Suppressor macrophage treated with lipopolysaccharide for 1 hour (primary cell): Measurements from ENCODE around the gene PROS1.
"Not testable (repeated sequence)": the region's sequence is repeated elsewhere in the genome, so short reads cannot be mapped to it uniquely, and the experiment has no call there.

Experiments used
- DNase-seq, 3 donors: peaks; one replicate each; pipeline ENCODE4 v3.0.0-alpha.2; 2020 to 2022

PROS1 gene

DNA sequence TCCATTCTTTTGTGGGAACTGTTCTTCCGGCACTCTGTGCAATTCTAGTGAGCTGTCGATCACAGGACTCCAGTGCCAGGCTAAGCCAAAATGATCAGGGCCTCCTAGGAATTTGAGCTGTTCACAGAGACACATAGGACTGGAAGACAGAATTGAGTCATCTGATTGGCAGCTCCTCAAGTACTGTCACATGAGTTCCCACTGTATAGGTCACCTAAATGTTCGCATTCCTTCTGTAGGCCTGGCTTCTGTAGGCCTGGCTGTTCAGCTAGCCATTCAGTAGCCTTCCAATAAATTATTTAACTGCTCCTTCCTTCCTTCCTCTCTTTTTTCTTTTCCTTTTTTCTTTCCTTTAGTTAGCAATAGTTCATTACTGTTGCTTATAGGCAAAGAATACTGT, 4.3 kb downstream of the PROS1 start:
- DNase-seq = no peak

DNA sequence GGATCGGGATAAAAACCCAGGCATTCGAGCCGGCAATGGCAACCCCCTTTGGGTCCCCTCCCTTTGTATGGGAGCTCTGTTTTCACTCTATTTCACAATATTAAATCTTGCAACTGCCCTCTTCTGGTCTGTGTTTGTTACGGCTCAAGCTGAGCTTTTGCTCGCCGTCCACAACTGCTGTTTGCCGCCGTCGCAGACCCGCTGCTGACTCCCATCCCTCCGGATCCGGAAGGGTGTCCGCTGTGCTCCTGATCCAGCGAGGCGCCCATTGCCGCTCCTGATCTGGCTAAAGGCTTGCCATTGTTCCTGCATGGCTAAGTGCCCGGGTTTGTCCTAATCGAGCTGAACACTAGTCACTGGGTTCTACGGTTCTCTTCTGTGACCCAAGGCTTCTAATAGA, 8.6 kb downstream of the PROS1 start:
- not testable (repeated sequence) for DNase-seq

DNA sequence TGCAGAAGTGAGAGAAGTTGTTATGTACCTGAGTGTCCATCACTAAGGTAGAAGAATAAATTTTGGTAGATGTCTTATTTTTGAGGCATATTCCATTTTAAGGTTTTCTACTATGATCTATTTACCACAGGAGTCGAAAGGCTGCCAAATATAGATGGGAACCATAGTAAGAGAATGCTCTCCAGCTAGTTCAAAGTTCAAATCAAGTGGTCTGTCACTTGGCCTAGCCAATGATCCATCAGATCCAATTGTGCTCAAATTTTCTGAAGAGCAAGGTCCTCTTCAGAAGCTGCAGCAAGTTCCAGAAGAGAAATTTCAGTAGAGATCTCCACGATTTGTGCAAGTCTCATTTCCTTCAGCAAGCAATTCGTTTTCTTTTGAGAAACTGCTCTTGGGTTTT, 10.9 kb downstream of the PROS1 start:
- DNase-seq = no peak

DNA sequence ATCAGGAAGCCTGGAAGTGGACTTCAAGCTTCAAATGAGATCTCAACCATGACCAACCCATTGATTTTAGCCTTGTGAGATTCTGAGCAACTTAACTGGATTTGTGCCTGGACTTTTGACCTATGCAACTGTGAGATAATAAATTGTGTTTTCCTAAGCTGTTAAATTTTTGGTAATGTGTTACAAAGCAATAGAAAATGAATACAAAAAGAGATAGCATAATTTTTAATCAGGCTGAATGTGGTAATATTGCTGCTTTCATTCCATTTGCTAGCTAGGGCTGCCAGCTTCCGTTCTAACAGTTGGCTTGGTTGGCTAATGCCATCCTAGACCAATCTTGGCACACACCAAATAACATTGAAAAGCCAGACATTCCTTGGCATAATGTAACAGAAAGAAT, 12.2 kb downstream of the PROS1 start:
- no peak for DNase-seq

DNA sequence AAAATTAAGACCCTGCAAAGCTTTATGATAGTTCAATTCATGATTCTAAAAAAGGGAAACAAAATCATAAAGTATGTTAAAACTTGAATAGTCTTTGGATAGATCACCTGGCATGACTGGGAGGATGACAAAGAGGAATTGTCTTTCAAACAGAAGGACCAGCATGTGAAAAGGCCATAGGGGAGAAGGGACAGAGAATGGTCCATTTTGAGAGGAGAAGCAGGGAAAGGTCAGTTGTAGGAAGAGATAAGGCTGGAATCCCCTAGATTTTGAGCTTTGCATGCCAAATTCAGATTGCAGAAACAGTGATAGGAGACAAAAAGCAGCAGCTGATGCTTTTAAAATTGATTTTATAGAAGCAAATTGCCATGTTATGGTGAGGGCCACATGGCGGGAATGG, 12.7 kb downstream of the PROS1 start:
- no peak for DNase-seq

DNA sequence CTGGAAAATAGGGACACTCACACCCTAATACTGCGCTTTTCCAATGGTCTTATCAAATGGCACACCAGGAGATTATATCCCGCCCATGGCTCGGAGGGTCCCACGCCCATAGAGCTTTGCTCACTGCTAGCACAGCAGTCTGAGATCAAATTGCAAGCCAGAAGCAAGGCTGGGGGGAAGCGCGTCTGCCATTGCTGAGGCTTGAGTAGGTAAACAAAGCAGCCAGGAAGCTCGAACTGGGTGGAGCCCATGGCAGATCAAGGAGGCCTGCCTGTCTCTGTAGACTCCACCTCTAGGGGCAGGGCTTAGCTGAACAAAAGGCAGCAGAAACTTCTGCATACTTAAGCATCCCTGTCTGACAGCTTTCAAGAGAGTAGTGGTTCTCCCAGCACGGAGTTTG, 23.7 kb downstream of the PROS1 start:
- not testable (repeated sequence) for DNase-seq

DNA sequence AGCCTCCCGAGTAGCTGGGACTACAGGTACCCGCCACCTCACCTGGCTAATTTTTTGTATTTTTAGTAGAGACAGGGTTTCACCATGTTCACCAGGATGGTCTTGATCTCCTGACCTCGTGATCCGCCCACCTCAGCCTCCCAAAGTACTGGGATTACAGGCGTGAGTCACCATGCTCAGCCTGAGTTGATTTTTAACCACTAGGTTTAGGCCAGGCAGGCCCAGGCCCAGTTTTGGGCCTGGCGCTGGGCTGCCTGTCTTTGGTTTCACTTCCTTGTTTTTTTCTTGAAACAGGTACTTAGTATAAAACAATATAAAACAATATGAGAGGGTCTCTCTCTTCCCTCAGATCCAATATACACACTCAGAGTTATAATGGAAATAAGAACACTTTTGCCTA, 36.2 kb downstream of the PROS1 start:
- DNase-seq = not testable (repeated sequence)

DNA sequence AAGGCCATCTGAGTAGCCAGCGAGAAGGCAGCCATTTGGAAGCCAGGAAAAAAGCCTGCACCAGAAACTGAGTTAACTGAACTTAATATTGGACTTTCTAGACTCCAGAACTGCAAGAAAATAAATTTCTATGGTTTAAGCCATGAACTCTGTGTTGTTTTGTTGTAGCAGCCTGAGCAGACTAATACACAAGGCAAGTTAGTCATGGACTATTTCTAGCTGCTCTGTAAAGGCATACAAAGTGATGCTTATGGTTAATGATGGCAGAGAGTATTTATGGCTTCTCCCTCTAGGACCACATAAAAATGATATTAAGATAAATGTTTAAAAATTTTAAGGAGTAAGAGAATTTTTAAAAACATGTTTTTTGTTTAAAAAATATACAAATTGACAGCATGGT, 37.1 kb downstream of the PROS1 start:
- DNase-seq = no peak

DNA sequence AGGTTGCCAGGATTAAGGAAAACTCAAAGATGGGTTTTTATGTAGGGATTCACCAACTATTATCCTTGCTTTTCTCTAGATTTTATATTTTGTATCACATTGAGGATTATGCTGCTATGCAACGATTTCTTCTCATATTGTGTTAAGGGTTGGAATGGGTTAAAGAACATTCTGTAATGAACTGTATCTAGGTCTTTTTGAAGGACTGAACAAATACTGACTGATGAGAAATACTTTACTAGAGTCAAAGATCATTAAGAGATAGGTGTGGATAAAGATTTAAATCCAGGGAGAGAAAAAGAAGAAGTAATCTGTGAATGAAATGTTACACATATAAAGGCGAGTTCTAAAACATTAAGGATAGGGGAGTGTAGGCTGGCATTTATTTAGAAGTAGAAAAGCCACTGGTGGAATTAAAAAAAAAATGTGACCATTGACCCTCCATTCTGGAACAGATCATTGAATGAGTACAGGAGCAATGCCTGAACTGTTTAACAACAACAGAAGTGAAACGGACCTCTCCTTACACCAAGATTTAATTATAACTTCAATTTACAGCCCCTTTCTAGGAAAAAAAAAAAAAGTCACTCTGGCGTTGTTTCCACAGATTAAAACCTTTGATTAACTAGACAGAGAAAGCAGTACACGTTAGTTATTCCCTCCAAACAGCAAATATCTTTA, 39.2 kb downstream of the PROS1 start:
- no peak for DNase-seq

DNA sequence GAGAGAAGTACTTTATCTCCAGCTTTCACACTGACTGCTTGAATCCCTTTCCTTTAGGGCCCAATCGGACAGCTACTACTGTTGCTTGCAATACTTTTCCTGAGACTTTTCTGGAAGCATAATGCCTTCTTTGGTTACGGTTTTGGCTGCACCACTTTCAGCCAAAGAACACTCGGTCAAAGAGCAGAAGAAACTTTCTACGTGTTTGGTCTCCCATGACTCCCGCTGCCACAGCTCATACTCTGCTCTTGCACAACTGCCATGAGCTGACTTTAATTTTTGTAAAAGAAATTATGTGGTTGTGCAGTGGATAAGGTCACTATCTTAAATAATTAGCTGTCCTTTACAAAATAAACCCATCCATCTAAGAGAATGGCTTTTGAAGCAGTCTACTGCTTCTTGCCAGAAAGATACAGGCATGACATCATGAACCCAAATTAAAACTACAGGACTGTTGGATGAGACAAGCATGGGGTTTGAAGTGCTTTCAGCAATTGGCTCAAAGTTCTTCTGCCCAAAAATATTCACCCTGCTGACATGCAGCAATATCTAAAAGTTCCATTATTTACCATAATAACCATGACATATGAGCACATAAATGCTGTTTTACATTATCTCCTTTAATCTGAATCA, 42.0 kb downstream of the PROS1 start:
- no peak for DNase-seq

DNA sequence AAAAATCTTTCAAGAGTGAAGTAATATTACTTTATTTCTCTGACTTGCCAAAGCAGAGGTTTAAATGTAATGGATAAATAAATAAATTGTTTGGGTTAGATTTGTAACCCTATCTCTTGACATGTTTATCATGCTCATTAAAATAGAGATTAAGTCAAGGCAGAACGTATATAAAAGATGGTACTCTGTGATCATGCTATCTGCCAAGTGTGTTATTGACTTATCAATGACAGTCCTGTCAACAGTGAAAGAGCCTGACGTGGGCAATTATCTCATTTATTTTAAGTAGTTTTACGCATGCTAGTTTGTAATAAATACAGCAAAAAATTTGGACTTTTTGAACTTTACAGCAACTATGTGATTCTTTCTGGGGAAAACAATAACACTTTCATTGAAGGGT, 43.7 kb downstream of the PROS1 start:
- no peak for DNase-seq

DNA sequence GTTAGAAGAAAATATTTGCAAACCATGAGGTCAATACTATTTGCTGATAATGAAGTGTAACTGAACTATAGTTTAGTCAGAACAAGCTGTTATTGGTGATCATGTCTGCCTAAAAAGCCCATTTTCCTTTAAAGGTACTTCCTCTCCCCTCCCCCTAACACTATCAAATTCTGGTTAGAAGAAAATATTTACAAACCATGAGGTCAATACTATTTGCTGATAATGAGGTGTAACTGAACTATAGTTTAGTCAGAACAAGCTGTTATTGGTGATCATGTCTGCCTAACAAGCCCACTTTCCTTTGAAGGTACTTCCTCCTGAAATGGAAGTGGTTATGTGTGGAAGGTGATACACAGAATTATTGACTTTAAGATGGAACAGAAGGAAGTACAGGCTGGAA, 46.9 kb downstream of the PROS1 start:
- no peak for DNase-seq

DNA sequence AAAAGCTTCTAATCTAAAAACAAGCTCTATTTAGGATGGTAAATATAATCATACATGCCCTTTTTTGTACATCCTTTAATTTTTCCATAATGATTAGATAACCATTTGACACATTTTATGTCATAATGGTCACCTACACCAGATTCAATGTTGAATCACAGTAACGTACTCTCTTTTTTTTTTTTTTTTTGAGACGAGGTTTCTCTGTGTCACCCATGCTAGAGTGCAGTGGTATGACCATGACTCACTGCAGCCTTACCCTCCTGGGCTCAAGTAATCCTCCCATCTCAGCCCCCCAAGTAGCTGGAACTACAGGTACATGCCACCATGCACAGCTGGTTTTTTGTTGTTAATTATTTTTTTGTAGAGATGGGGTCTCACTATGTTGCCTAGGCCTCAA, 49.2 kb downstream of the PROS1 start:
- DNase-seq = no peak

DNA sequence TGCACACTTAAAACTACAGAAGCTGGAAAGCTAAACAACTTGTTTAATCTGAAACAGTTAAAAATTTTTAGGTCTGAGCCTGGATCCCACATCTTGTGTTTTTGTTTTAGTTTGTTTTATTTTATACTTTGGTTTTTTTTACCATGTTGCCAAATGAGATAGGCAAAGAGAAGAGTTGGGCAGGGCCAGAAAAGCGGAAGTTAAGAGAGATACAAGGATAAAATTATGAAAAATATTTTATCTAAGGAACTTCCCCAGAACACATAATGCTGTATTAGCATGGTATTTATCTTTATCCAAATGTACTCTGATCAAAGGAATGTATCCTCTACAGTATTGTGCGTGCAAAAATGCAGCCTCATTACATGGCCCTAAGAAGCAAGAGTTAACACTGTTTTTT, 50.7 kb downstream of the PROS1 start:
- no peak for DNase-seq

DNA sequence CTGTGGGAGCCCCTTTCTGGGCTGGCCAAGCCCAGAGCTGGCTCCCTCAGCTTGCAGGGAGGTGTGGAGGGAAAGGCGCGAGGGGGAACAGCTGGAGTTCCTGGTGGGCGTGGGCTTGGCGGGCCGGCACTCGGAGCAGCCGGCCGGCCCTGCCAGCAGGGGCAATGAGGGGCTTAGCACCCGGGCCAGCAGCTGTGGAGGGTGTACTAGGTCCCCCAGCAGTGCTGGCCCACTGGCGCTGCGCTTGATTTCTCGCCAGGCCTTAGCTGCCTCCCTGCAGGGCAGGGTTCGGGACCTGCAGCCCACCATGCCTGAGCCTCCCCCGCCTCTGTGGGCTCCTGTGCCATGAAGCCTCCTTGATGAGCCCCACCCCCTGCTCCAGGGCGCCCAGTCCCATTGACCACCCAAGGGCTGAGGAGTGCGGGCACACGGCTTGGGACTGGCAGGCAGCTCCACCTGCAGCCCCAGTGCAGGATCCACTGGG, 56.1 kb downstream of the PROS1 start:
- not testable (repeated sequence) for DNase-seq

DNA sequence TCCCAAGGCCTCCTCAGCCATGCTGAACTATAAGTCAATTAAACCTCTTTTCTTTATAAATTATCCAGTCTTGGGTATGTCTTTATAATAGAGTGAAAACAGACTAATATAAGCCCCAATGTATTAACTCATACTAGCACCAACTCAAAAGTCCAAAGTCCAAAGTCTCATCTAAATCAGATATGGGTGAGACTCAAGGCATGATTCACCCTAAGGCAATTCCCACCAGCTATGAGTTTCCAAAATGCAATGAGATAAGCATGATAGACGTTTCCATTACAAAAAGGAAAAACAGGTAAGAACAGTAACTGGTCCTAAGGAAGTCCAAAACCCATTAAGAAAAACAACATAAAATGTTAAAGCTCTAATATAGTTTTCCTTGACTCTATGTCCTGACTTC, 60.1 kb downstream of the PROS1 start:
- not testable (repeated sequence) for DNase-seq

DNA sequence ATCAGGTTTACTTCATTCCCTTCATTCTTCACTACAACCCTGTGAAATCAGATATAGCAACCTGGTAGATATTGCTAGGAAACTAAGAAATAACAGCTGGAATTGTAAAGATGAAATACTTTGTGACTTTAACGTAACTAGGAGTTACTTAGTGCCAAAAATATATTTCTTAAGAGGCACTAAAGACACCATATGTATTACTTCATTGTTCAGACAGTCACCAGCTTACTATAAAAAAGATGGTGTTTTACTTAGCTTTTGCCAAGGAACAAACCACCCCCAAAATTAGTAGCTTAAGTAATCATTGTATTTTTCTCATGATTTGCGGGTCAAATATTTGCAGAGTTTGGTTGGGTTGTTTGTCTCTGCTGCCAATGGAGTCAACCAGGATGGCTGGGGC, 62.5 kb downstream of the PROS1 start:
- no peak for DNase-seq

DNA sequence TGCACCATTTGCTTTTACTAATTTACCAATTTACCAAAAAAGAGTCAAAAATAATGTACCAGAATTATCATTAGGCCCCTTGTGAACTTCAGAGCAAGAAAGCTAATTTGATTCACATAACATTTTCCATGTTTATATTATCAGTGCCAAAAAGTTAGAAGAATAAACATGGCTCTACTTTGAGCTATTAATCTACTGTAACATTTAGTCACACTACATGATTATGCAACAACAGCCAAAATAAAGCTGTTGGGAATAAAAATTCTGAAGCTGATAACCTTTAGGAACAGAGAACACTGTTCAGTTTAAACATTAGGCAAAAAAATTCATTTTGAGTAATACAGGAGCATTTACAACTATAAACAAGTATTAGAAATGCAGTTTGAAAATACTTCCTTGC, 63.6 kb downstream of the PROS1 start:
- DNase-seq = no peak

DNA sequence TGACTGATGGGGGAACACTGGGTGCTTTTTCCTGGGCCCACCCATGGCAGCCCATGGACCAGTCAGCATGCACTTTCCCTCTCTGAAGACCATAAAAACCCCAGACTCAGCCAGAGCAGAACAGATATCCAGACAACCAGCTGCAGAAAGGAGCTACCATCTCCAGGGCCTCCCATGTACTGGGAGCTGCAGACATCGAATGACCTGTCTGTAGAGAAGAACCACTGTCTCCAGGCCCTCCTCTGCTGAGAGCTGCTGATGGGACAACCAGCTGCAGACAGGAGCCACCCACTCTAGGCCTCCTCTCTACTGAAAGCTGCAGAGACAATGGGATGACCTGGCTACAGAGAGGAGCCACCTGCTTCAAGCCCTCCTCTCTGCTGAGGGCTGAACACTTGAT, 66.6 kb downstream of the PROS1 start:
- DNase-seq = no peak

DNA sequence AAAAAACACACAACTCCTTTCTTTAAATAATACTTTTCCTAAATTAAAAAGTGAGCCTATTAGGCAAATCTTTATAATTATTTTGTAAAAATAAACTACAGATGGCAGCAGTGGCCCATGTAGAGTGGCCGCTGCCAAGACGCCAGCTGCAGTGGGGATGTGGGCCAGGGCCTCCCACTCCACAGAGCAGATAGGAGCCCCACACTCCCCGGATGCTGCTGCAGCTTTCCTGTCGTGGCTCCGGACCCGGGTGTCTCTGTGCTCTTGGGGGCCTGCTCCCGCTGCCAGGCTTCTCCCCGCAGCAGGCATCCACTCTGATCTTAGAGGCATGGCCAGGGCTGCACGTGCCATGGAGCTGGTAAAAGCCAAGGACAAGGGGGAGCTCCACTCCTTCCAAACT, 67.5 kb downstream of the PROS1 start:
- DNase-seq = no peak

DNA sequence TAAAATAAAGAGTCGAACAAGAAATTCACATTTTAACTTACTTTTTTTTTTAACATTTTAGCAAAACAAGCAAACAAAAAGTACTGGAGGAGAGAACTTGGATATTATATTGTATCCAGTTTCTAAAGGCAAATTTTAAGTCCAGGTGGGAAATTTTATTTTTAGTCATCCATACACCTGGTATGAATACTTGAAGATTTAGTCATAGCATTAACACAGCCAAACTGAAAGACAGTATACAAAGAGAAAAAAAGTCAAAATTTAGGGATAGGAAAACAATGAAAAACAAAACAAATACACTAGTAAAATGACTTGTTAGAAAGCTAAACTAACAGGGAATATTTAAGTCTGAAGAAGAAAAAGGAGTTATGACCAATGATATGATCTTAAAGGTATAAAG, 69.1 kb downstream of the PROS1 start:
- DNase-seq = no peak

DNA sequence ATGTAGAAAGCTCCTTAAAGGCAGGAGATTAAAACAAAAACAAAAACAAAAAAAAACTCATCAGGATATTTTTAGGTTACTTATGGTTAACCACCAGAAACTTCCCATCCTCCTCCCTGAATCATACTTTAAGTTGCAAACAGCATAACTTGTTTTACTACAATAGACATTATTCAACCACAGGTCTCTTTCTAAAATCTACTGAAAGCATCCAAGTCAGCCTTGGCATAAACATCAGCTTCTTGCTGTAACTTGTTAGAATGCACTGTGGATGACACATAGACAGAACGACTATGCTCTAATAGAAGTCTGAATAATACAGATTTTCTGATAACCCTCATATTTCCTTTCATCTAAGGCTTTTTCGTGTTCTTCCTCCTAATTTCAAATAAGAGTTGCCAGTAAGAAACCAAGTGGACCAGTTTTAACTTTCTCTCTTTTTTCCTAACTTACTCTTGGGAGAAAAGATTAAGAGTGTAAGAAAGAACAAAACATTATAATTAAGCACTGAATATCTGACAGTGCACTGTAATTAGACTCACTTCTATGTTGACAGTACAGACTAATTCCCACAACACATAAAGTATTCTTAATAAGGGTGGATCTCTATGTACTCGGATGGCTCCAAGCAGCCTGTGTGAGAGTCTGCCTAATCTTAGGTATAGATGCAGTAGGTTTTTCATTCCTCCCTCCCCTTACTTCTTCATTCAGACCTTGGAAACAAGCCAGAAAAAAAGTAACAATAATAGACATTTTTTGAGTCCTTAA, 95.3 kb downstream of the PROS1 start:
- not testable (repeated sequence) for DNase-seq

DNA sequence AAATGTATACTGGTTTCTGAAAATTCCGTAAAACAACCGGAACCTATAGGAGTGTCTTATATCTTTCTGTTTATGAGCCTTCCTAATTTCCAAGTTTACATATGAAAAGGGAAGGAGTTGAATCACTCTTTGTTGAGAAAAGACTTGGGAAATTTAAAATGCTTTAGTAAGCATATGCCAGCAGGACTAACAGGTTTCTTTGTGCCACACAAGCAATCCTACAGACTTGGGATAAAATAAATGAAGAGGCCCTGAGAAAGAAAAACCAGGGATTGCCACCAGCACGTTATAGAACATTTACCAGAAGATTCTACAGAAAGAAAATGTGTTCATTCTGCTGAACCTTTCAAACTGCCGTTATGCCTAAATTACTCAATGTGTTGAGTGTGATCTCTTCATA, 96.3 kb downstream of the PROS1 start:
- DNase-seq = not testable (repeated sequence)

DNA sequence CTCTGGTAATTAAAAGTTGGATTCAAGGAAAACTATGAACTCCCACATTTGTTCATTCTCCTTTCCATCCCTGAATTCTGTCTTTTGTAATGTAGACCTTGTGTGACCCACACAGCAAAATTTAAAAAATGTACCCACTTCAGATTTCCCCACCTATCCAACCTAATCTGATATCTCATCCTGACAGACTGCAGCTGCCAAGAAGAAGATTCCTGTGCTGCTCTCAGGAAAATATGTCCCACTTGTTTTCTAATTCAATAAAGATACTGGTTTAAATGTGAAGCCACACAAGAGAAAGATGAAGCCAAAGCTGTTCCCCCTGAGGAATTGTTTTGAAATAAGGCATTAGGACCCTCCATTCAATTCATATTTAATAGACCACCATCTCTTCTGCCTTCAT, 100.3 kb downstream of the PROS1 start:
- not testable (repeated sequence) for DNase-seq
